ENCODE data around the gene CRY2. TPM values are rescaled to one million over a fixed set of nuclear protein-coding genes. Genes with fewer than 3 reads are reported as not detected.
A peak's percentile ranks its signal among the peaks of the same experiment; 100 is the strongest.

Gene CRY2
- total and polyA plus RNA-seq, 2 of the 13 experiments (the other 11 are each of a cell fraction or from before 2014, with no cell fraction given) = 10.1 to 12.2 TPM

DNA sequence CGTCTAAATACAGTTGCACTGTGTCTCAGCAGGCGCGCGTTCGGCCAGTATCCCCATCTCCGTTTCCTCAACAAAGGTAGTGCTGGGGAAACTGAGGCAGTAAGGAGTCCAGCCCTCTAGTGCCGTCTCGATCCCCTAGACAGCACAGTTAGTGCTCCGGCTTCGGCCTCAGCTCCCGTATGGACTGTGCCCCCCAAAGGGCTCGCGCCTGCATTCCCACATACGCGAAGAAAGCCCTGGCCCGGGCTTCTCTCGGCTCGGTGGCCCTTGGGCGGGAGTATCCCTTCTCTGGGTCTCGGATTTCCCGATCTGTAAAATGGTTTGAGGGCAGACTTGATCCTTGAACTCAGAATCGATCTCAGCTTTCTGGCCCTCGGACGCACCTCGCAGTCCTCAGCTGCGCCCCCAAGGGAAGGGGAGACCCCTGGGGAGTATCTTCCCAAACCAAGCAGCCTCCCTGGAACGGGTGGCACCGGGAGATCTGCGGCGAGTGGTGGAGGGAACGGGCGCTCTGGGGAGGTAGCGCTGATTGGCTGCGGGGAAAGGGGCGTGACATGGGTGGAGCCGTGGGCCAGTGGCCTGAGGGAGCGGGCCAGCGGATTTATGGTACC is 71.2 kb downstream of the CRY2 start (continued):
- TF ChIP-seq, protein P1, sequence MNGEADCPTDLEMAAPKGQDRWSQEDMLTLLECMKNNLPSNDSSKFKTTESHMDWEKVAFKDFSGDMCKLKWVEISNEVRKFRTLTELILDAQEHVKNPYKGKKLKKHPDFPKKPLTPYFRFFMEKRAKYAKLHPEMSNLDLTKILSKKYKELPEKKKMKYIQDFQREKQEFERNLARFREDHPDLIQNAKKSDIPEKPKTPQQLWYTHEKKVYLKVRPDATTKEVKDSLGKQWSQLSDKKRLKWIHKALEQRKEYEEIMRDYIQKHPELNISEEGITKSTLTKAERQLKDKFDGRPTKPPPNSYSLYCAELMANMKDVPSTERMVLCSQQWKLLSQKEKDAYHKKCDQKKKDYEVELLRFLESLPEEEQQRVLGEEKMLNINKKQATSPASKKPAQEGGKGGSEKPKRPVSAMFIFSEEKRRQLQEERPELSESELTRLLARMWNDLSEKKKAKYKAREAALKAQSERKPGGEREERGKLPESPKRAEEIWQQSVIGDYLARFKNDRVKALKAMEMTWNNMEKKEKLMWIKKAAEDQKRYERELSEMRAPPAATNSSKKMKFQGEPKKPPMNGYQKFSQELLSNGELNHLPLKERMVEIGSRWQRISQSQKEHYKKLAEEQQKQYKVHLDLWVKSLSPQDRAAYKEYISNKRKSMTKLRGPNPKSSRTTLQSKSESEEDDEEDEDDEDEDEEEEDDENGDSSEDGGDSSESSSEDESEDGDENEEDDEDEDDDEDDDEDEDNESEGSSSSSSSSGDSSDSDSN (CRISPR knock-in tag; IDR thresholded peaks at IDR 0.05) = peak; percentile 54
- no peak for TF ChIP-seq SP1 (IDR thresholded peaks at IDR 0.05)
- peak; percentile 59 for TF ChIP-seq SP1 (CRISPR knock-in tag; IDR thresholded peaks at IDR 0.05)
- peak; percentile 30; the same call in 1 of the 2 replicates for TF ChIP-seq PHF21A (CRISPR knock-in tag; IDR thresholded peaks at IDR 0.05)
- 0 out of 2 replicates have a peak, but pooled peaks have one; percentile 35 for TF ChIP-seq KLF12 (CRISPR knock-in tag; IDR thresholded peaks at IDR 0.05; ENCODE audit: borderline replicate concordance)
- TF ChIP-seq, protein P2, sequence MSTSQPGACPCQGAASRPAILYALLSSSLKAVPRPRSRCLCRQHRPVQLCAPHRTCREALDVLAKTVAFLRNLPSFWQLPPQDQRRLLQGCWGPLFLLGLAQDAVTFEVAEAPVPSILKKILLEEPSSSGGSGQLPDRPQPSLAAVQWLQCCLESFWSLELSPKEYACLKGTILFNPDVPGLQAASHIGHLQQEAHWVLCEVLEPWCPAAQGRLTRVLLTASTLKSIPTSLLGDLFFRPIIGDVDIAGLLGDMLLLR (CRISPR knock-in tag; IDR thresholded peaks at IDR 0.05) = 0 out of 2 replicates have a peak, but pooled peaks have one; percentile 31
- no peak for TF ChIP-seq NPAS2 (CRISPR knock-in tag; IDR thresholded peaks at IDR 0.05; ENCODE audit: borderline replicate concordance)
- TF ChIP-seq U2AF1 (optimal IDR thresholded peaks at IDR 0.05; ENCODE audit: low read depth, low read length) = peak; percentile 45
- peak; percentile 47; the same call in 1 of the 2 replicates for TF ChIP-seq MYC (CRISPR knock-in tag; IDR thresholded peaks at IDR 0.05; ENCODE audit: borderline replicate concordance)
- peak; percentile 53; the same call in 1 of the 2 replicates for TF ChIP-seq ZNF776 (CRISPR knock-in tag; IDR thresholded peaks at IDR 0.05)
- TF ChIP-seq, protein P3, sequence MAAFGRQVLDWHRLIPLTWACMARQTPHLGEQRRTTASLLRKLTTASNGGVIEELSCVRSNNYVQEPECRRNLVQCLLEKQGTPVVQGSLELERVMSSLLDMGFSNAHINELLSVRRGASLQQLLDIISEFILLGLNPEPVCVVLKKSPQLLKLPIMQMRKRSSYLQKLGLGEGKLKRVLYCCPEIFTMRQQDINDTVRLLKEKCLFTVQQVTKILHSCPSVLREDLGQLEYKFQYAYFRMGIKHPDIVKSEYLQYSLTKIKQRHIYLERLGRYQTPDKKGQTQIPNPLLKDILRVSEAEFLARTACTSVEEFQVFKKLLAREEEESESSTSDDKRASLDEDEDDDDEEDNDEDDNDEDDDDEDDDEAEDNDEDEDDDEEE (CRISPR knock-in tag; IDR thresholded peaks at IDR 0.05) = peak; percentile 59; the same call in 1 of the 2 replicates
- TF ChIP-seq, protein P4, sequence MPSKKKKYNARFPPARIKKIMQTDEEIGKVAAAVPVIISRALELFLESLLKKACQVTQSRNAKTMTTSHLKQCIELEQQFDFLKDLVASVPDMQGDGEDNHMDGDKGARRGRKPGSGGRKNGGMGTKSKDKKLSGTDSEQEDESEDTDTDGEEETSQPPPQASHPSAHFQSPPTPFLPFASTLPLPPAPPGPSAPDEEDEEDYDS (CRISPR knock-in tag; IDR thresholded peaks at IDR 0.05) = peak; percentile 66
- no peak for TF ChIP-seq TCF12 (IDR thresholded peaks at IDR 0.05)
- TF ChIP-seq TCF12 (CRISPR knock-in tag; IDR thresholded peaks at IDR 0.05) = 0 out of 2 replicates have a peak, but pooled peaks have one; percentile 35
- TF ChIP-seq HIVEP1 (CRISPR knock-in tag; IDR thresholded peaks at IDR 0.05) = peak; percentile 59
- TF ChIP-seq, protein P5, sequence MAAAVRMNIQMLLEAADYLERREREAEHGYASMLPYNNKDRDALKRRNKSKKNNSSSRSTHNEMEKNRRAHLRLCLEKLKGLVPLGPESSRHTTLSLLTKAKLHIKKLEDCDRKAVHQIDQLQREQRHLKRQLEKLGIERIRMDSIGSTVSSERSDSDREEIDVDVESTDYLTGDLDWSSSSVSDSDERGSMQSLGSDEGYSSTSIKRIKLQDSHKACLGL (CRISPR knock-in tag; IDR thresholded peaks at IDR 0.05) = no peak; the same call in 1 of the 2 replicates
- peak; percentile 74; the same call in 1 of the 2 replicates for TF ChIP-seq SIN3A (IDR thresholded peaks at IDR 0.05; ENCODE audit: borderline replicate concordance, low read depth, low read length)
- peak; percentile 74 for TF ChIP-seq MED8 (CRISPR knock-in tag; IDR thresholded peaks at IDR 0.05; ENCODE audit: insufficient replicate concordance)
- TF ChIP-seq, protein P6, sequence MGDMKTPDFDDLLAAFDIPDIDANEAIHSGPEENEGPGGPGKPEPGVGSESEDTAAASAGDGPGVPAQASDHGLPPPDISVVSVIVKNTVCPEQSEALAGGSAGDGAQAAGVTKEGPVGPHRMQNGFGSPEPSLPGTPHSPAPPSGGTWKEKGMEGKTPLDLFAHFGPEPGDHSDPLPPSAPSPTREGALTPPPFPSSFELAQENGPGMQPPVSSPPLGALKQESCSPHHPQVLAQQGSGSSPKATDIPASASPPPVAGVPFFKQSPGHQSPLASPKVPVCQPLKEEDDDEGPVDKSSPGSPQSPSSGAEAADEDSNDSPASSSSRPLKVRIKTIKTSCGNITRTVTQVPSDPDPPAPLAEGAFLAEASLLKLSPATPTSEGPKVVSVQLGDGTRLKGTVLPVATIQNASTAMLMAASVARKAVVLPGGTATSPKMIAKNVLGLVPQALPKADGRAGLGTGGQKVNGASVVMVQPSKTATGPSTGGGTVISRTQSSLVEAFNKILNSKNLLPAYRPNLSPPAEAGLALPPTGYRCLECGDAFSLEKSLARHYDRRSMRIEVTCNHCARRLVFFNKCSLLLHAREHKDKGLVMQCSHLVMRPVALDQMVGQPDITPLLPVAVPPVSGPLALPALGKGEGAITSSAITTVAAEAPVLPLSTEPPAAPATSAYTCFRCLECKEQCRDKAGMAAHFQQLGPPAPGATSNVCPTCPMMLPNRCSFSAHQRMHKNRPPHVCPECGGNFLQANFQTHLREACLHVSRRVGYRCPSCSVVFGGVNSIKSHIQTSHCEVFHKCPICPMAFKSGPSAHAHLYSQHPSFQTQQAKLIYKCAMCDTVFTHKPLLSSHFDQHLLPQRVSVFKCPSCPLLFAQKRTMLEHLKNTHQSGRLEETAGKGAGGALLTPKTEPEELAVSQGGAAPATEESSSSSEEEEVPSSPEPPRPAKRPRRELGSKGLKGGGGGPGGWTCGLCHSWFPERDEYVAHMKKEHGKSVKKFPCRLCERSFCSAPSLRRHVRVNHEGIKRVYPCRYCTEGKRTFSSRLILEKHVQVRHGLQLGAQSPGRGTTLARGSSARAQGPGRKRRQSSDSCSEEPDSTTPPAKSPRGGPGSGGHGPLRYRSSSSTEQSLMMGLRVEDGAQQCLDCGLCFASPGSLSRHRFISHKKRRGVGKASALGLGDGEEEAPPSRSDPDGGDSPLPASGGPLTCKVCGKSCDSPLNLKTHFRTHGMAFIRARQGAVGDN (CRISPR knock-in tag; IDR thresholded peaks at IDR 0.05) = peak; percentile 38
- peak; percentile 38; the same call in 1 of the 2 replicates for TF ChIP-seq ZNF550 (CRISPR knock-in tag; IDR thresholded peaks at IDR 0.05; ENCODE audit: borderline replicate concordance)
- peak; percentile 57 for TF ChIP-seq RBFOX2 (IDR thresholded peaks at IDR 0.05; ENCODE audit: low read depth, low read length)

Data from HepG2 (cell line).